ENCODE data around the gene FOXN3.

DNA sequence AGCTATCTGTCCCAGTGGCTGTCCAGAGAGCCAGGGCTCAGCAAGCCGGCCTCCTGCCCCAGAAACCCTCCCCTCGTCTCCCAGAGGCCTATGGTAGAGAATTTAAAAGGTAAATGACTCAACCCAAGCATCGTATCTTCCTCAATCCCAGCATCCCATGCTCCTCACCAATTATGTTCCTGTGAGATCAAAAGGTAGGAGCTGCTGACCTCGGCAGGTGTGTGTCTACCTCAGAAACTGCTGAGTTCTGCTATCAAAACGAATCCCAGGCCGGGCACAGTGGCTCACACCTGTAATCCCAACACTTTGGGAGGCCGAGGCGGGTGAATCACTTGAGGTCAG is 49.3 kb downstream of the FOXN3 start:
- no peak for TF ChIP-seq POLR2A (IDR thresholded peaks at IDR 0.05)
- TF ChIP-seq CTCF (IDR thresholded peaks at IDR 0.05) = no peak
